Mesodermal cell (in vitro differentiated cells): ENCODE measurements around the gene CRYBG1.

Experiments
- H3K27ac ChIP-seq: 2 replicates; pipeline ENCODE4 v1.7.0; 2013; ENCODE audit warnings: mild to moderate bottlenecking, low read depth, low read length, moderate library complexity; ENCODE audit not compliant: severe bottlenecking
- H3K36me3 ChIP-seq: 2 replicates; pipeline ENCODE4 v1.7.1; 2013; ENCODE audit warnings: mild to moderate bottlenecking, low read length, moderate library complexity; ENCODE audit not compliant: control insufficient read depth, insufficient read depth
- H3K4me1 ChIP-seq: one replicate; pipeline ENCODE4 v1.7.1; 2013; ENCODE audit warnings: mild to moderate bottlenecking, low read length; ENCODE audit not compliant: insufficient read depth, control insufficient read depth, poor library complexity, severe bottlenecking
- H3K4me3 ChIP-seq: 2 replicates; pipeline ENCODE4 v1.7.0; 2013; ENCODE audit warnings: low read length, control low read depth, mild to moderate bottlenecking; ENCODE audit not compliant: insufficient read depth, poor library complexity, severe bottlenecking; ENCODE audit errors: extremely low read depth
- H3K9me3 ChIP-seq: 2 replicates; pipeline ENCODE4 v1.7.1; 2013; ENCODE audit warnings: mild to moderate bottlenecking, low read length, moderate library complexity; ENCODE audit not compliant: control insufficient read depth
- WGBS, 2 experiments: methylation state at CpG; one replicate each; pipeline ENCODE4 v1.1.5; 2013; ENCODE audit warnings: missing lambda C conversion rate in 2 of 2; ENCODE audit not compliant: insufficient coverage in 2 of 2; 5-methylcytosine and 5-hydroxymethylcytosine counted together

Gene CRYBG1

DNA sequence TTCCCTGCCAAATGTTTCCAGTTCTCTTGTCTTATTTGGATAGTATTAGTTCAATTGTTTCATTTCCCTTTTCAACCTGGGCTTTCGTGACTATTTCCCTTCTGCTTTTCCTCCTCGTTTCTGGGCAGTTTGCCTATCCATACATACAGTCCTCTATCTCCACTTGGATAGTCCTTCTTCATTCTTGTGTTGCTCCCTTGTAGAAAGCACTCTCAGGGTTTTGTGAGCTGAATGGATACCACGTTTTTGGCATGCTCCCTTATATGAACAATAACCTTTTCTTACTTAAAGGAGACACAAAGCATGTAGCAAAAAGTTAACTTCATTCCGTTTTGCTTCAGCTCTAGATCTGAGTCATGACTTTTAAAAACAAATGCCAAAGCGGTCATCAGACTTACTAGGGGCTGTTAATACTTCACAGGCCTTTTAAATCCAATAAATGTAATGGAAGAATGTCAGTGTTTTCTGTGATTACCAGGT is 16.6 kb downstream of the CRYBG1 start:
- no peaks in the 10 kb centered on the region for H3K36me3 ChIP-seq
- H3K9me3 ChIP-seq: no peaks in the 10 kb centered on the region
- 70 to 75% methylated on average over 2 to 3 of the region's 5 CpGs for WGBS, 2 experiments
- H3K27ac ChIP-seq: no peak overlapping the region
- H3K4me3 ChIP-seq: no peak overlapping the region
- no peaks in the 10 kb centered on the region for H3K4me1 ChIP-seq

DNA sequence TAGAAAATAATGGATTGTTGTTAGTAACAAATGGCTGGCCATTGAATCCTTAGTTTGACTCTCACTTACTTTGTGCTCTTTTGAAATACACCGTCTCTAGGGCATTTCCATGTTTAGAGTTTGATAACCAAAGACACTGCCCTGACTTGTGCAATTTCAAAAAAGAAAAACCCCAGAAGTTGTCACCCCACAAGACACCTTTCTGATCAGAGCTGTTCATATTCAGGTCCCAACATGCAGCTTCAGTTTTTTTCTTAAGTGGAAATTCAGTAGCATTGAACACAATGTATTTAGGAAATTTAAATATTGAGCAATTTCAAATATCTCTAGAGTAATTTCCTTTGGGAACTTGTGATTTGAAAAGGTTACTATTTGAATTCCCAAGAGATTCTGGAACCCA is 19.4 kb downstream of the CRYBG1 start:
- Histone ChIP-seq H3K36me3 (no peaks in the 10 kb centered on the region), H3K9me3 (no peaks in the 10 kb centered on the region), H3K27ac (no peak overlapping the region), H3K4me1 (no peaks in the 10 kb centered on the region), H3K4me3 (no peak overlapping the region)
- 38% methylated on average over 1 of the region's 1 CpG; no CpG with 5 or more reads in 1 of the 2 experiments for WGBS, 2 experiments

DNA sequence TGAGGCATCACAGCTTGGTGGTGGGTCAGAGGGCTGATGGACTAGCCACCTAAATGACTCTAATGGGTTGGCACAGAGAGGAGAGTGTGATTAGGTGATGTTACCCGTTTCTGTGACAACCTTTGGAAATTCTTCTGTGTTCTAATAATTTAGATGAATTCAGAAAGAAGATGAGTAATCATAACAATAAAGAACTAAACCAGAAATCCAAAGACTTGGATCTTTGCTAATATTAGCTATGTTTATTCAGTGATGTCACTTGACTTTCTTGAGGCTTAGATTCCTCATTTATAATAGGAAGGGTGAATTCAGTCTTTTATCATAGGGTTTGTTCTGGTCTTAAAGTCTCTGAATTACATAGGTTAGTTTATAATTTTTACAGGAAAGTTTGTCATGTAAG is 19.9 kb downstream of the CRYBG1 start:
- Histone ChIP-seq H3K27ac (no peak overlapping the region), H3K9me3 (no peaks in the 10 kb centered on the region), H3K4me1 (no peaks in the 10 kb centered on the region), H3K36me3 (no peaks in the 10 kb centered on the region), H3K4me3 (no peak overlapping the region)
- WGBS, 2 experiments: no CpG with 5 or more reads among the region's 1 CpG

DNA sequence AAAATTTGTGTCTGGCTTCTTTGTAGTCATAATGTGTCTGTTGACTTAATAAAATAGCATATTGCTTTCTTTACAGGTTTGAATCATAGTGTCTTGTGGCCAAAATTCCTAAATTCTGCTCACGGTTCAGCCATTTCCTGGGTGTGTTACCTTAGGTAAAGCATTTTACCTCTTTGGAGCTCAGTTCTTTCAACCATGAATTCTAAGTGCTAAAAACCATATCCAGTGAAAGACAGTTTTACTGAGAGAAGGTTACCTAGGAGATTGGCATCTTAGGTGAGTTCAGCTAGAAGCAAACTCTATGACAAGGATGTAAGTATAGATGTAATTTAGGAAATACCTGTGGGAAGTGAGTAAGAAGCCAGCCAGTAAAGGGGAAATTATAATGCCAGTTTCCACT is 20.7 kb downstream of the CRYBG1 start:
- Histone ChIP-seq H3K9me3 (no peaks in the 10 kb centered on the region), H3K36me3 (no peaks in the 10 kb centered on the region), H3K4me1 (no peaks in the 10 kb centered on the region), H3K4me3 (no peak overlapping the region), H3K27ac (no peak overlapping the region)
- 100% methylated on average over 1 of the region's 1 CpG; no CpG with 5 or more reads in 1 of the 2 experiments for WGBS, 2 experiments

DNA sequence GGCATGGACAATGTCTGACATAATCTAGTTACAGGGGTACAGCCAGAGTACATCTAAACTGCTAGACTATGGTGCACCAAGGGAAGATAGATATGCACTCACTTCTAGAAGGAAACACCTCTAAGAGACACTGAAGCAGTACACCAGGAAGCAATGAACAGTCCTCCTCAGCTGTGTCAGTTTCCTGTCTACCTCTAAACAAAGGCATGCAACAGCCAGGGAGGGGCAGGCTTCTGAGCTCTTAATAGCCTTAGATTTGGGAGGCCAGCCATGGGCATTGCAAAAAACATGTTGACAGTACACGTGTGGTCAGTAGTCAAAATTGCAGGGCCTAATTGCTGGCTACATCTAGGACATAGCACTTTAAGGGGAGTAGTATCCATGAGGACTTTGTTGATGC is 21.4 kb downstream of the CRYBG1 start:
- no peaks in the 10 kb centered on the region for H3K36me3 ChIP-seq
- H3K9me3 ChIP-seq: no peaks in the 10 kb centered on the region
- H3K27ac ChIP-seq: no peak overlapping the region
- 79 to 90% methylated on average over 1 of the region's 1 CpG for WGBS, 2 experiments
- no peak overlapping the region for H3K4me3 ChIP-seq
- no peaks in the 10 kb centered on the region for H3K4me1 ChIP-seq

DNA sequence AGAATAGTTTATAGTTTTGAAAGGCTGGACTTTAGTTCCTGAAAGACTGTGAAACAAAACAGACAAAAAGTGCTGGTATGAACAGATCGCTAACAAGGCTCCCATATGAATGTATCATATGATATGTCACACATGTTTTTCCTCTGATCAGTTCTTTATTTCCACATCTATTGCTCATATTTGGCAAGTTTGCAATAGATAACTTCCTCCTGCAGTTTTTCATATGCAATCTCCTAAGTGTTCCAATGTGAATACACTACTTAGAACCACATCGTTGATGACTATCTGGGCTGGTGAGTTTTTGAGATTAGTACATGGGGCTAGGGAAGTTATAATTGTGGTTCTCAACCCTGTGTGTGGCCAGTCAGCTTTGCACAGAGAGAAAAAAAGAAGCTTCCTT is 23.1 kb downstream of the CRYBG1 start:
- 100% methylated on average over 1 of the region's 2 CpGs; no CpG with 5 or more reads in 1 of the 2 experiments for WGBS, 2 experiments
- H3K4me3 ChIP-seq: no peak overlapping the region
- no peaks in the 10 kb centered on the region for H3K9me3 ChIP-seq

DNA sequence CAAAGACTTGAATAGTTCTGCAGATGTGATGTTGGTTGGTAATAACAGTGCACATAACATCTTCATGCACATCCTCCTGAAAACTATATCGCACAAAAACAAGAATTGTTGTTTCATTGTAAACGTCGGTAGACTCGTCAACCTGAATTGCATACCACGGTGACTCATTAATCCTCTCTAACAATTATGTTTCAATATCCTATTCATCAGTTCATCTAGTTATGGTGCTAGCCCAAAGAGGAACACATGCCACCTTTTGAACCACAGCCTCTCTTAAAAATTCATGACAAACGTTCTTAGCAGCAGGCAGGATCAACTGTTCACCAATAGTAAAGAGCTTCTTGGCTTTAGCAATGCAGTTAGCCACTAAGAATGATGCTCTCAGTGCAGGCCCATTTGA is 25.0 kb downstream of the CRYBG1 start:
- H3K4me1 ChIP-seq: no peaks in the 10 kb centered on the region
- no peak overlapping the region for H3K27ac ChIP-seq
- no peak overlapping the region for H3K4me3 ChIP-seq
- H3K36me3 ChIP-seq: no peaks in the 10 kb centered on the region
- 75 to 90% methylated on average over 4 to 6 of the region's 6 CpGs for WGBS, 2 experiments
- H3K9me3 ChIP-seq: no peaks in the 10 kb centered on the region

More for the DNA sequence above, 23.1 kb downstream of the CRYBG1 start:
- Histone ChIP-seq H3K27ac (no peak overlapping the region), H3K36me3 (no peaks in the 10 kb centered on the region), H3K4me1 (no peaks in the 10 kb centered on the region)

DNA sequence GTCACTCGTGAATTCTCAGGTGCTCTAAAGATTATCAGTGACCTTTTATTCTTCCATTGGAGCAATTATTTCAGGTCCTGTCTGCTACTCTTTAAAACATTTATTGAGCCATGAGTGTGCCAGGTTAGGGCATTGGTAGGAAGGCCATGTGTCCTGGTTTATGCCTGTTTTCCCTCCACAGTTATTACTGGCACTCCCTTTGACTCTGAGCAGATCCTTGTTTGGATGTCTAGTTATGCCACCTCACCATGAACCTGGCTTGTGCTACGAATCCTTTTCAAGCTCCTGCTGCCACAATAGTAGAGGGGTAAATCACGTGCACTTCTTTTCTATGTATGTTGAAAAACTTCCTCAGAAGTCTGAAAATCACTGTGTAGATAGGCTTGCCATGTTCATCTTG is 27.4 kb downstream of the CRYBG1 start:
- H3K4me1 ChIP-seq: no peaks in the 10 kb centered on the region
- no peaks in the 10 kb centered on the region for H3K9me3 ChIP-seq
- H3K36me3 ChIP-seq: no peaks in the 10 kb centered on the region
- no peak overlapping the region for H3K4me3 ChIP-seq
- H3K27ac ChIP-seq: no peak overlapping the region
- 78 to 92% methylated on average over 2 to 3 of the region's 3 CpGs for WGBS, 2 experiments

DNA sequence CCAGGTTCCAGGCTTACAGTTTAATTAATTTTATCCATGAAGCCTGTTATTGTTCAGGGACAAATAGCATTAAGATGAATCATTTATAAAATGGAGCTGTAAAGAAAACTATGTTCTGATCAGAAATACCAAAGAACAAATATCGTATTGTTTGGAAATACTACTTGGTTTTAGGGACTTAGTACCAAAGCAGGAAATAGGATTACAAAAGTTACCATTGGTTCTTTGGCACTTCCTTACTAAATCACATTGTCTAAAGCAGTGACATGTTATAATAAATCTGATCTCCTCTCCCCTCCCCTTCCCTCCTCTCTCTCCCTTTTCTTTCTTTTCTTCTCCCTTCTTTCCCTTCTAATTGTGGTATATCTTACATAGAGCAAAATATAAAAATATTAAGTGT is 29.6 kb downstream of the CRYBG1 start:
- no peaks in the 10 kb centered on the region for H3K9me3 ChIP-seq
- H3K4me3 ChIP-seq: no peak overlapping the region
- no peaks in the 10 kb centered on the region for H3K36me3 ChIP-seq
- H3K27ac ChIP-seq: no peak overlapping the region
- no peaks in the 10 kb centered on the region for H3K4me1 ChIP-seq
- no CpG with 5 or more reads among the region's 1 CpG for WGBS, 2 experiments

DNA sequence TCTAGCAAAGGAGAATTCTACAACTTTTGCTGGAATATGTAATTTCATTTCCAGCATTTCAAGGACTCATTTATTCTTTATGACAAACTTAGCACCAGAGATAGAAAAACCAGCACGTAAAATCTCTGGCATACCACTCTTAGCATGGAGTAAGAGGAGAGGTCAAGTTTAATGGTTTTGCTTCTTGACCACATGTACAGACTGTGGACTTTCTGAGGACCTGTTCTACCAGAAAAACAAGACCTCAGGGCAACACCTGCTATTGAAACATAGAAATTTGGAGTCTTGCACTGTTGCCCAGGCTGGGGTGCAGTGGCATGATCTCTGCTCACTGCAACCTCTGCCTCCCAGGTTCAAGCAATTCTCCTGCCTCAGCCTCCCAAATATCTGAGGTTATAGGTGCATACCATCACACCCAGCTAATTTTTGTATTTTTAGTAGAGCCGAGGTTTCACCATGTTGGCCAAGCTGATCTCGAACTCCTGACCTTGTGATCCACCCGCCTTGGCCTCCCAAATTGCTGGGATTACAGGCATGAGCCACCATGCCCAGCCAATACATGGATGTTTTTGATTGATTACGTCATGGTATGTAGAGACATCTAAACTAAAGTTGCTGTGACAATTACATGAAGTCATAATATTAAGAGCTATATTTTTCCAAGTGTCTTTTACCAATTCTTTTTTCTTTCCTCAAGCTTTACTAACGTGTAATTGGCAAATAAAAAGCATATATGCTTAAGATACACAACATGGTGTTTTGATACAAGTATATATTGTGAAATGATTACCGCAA is 36.1 kb downstream of the CRYBG1 start:
- H3K9me3 ChIP-seq: no peaks in the 10 kb centered on the region
- 84 to 86% methylated on average over 3 to 4 of the region's 7 CpGs for WGBS, 2 experiments

DNA sequence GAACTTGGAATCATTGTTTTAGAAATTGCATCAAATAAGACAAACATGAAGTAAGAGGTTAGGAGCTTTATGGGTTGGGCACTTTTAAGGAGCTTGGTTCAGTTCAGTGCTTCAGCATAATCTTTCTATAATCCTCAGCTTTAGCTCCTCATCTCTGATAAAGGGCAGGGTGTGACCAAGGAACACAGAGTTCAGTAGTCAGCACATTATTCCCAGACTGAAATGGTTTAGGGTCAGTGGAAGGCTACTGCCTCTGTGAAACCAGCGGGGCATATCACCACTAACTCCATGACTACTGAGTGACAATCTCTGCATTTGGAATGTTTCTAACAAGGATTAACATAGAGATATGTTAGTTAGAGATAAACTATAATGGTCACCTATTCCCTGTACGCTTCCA is 36.9 kb downstream of the CRYBG1 start:
- Histone ChIP-seq H3K27ac (no peak overlapping the region), H3K4me1 (no peaks in the 10 kb centered on the region), H3K4me3 (no peak overlapping the region), H3K36me3 (no peaks in the 10 kb centered on the region), H3K9me3 (no peaks in the 10 kb centered on the region)
- WGBS, 2 experiments: 100% methylated on average over 1 of the region's 2 CpGs; no CpG with 5 or more reads in 1 of the 2 experiments

More for the DNA sequence above, 36.1 kb downstream of the CRYBG1 start:
- Histone ChIP-seq H3K4me1 (no peaks in the 10 kb centered on the region), H3K36me3 (no peaks in the 10 kb centered on the region), H3K27ac (no peak overlapping the region), H3K4me3 (no peak overlapping the region)
